ENCODE data around the gene GPR25. TPM values are rescaled to one million over a fixed set of nuclear protein-coding genes. Genes with fewer than 3 reads are reported as not detected.

The GPR25 gene
- total RNA-seq, 4 donors from 2014 or later, result 1.3 TPM; not detected in 3

GRCh38 chr1:200890818-200891773, 18.3 kb downstream of the GPR25 start:
- TF ChIP-seq POLR2A (IDR thresholded peaks at IDR 0.05), result no peak
- TF ChIP-seq CTCF (IDR thresholded peaks at IDR 0.05), result peak in 5 of 6 experiments; percentile 31 to 58 (median 41)
- Histone ChIP-seq H3K9me3 (no peaks in the 10 kb centered on the region), H3K36me3 (no peaks in the 10 kb centered on the region), H3K27ac (peak overlapping the region; percentile 21 to 78 (median 76)), H3K4me1 (peaks cover 12 to 58% (median 26%) of the 10 kb centered on the region in 3 donors), H3K4me3 (peak overlapping the region; percentile 39 to 78 (median 54)), H3K27me3 (peaks cover 0 to 55% (median 0%) of the 10 kb centered on the region in 4 donors)
- DNase-seq, result no peak
- intact Hi-C loops (cut with DNase I), result no loop called here
- 4 to 31% methylated on average over 2 to 45 of the region's 72 CpGs for WGBS, 2 donors

- Histone ChIP-seq H3K36me3 (no peaks in the 10 kb centered on the region), H3K4me1 (peaks cover 12 to 59% (median 26%) of the 10 kb centered on the region in 3 donors), H3K27me3 (peaks cover 0 to 55% (median 0%) of the 10 kb centered on the region in 4 donors), H3K9me3 (no peaks in the 10 kb centered on the region), H3K27ac (peak overlapping the region in 1 of 4 donors; percentile 78), H3K4me3 (peak overlapping the region; percentile 39 to 78 (median 54))
- no peak for TF ChIP-seq CTCF (IDR thresholded peaks at IDR 0.05)
- no peak for TF ChIP-seq POLR2A (IDR thresholded peaks at IDR 0.05)
- no peak for DNase-seq
- intact Hi-C loops (cut with DNase I), result no loop called here
- whole genome bisulfite sequencing, 2 donors, result 27 to 38% methylated on average over 5 to 7 of the region's 8 CpGs
Measured at GRCh38 chr1:200891774-200892157, 19.0 kb downstream of the GPR25 start.

GRCh38 chr1:200892546-200892945, 19.8 kb downstream of the GPR25 start:
- DNase-seq, result no peak
- Histone ChIP-seq H3K27me3 (peaks cover 0 to 54% (median 0%) of the 10 kb centered on the region in 4 donors), H3K4me1 (peaks cover 12 to 67% (median 31%) of the 10 kb centered on the region in 3 donors), H3K4me3 (no peak overlapping the region), H3K9me3 (no peaks in the 10 kb centered on the region), H3K27ac (no peak overlapping the region), H3K36me3 (no peaks in the 10 kb centered on the region)
- 54 to 60% methylated on average over 3 to 4 of the region's 4 CpGs for WGBS, 2 donors
- TF ChIP-seq POLR2A (IDR thresholded peaks at IDR 0.05) (no peak), CTCF (IDR thresholded peaks at IDR 0.05) (no peak)
- intact Hi-C loops (cut with DNase I), result no loop called here

- peak overlapping the region in 2 of 4 donors; percentile 94 to 96 for H3K27ac ChIP-seq
- H3K4me3 ChIP-seq, result no peak overlapping the region
- intact Hi-C loops (cut with DNase I), result no loop called here
- no peak for DNase-seq
- no peaks in the 10 kb centered on the region for H3K9me3 ChIP-seq
- TF ChIP-seq POLR2A (IDR thresholded peaks at IDR 0.05) (no peak), CTCF (IDR thresholded peaks at IDR 0.05) (no peak)
- H3K27me3 ChIP-seq, result peaks cover 0 to 50% (median 0%) of the 10 kb centered on the region in 4 donors
- peaks cover 14 to 71% (median 35%) of the 10 kb centered on the region in 3 donors for H3K4me1 ChIP-seq
- H3K36me3 ChIP-seq, result peaks cover 0 to 3% (median 0%) of the 10 kb centered on the region in 3 donors
Measured at GRCh38 chr1:200892958-200893357, 20.2 kb downstream of the GPR25 start.

- 31 to 48% methylated on average over 4 to 6 of the region's 6 CpGs for WGBS, 2 donors
- Histone ChIP-seq H3K4me3 (no peak overlapping the region), H3K9me3 (no peaks in the 10 kb centered on the region), H3K27me3 (peaks cover 0 to 46% (median 0%) of the 10 kb centered on the region in 4 donors), H3K36me3 (peaks cover 0 to 8% (median 0%) of the 10 kb centered on the region in 3 donors), H3K27ac (peak overlapping the region in 3 of 4 donors; percentile 94 to 96 (median 95)), H3K4me1 (peaks cover 19 to 76% (median 40%) of the 10 kb centered on the region in 3 donors)
- no peak for DNase-seq
- TF ChIP-seq CTCF (IDR thresholded peaks at IDR 0.05) (no peak), POLR2A (IDR thresholded peaks at IDR 0.05) (no peak)
- intact Hi-C loops (cut with DNase I), result no loop called here
Measured at GRCh38 chr1:200893411-200893901, 20.7 kb downstream of the GPR25 start.

Data from esophagus squamous epithelium (tissue), 5 donors.